Measurements from ENCODE around the gene PSMD1. TPM values are rescaled to one million over a fixed set of nuclear protein-coding genes. Genes with fewer than 3 reads are reported as not detected.

PSMD1 gene
- total and polyA plus RNA-seq, 7 donors: 41.2 to 90.3 (median 50.7) TPM

DNA sequence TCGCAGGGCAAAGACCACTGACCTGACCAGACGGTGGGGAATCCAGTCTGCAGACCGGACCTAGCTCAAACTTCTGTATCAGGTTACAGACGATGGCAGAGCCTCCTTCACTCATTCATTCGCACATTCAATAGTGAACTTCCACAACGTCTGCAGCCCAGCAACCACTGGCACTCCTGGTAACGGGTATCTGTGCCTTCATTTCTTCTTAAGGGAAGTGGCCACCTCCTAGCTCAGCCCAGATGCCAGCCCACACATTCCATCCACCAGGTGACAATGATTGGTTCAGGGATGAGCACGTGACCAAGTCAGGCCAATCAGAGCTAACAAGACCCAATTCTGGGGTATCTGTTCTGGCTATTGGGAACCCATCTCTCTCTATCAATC, 125.8 kb downstream of the PSMD1 start:
- WGBS, 2 donors: 86 to 91% methylated on average over 8 of the region's 8 CpGs
- no peak overlapping the region for H3K27ac ChIP-seq
- TF ChIP-seq POLR2AphosphoS5 (IDR thresholded peaks at IDR 0.05) (no peak), EP300 (IDR thresholded peaks at IDR 0.05) (no peak), POLR2A (IDR thresholded peaks at IDR 0.05) (no peak)
- TF ChIP-seq, protein P1, sequence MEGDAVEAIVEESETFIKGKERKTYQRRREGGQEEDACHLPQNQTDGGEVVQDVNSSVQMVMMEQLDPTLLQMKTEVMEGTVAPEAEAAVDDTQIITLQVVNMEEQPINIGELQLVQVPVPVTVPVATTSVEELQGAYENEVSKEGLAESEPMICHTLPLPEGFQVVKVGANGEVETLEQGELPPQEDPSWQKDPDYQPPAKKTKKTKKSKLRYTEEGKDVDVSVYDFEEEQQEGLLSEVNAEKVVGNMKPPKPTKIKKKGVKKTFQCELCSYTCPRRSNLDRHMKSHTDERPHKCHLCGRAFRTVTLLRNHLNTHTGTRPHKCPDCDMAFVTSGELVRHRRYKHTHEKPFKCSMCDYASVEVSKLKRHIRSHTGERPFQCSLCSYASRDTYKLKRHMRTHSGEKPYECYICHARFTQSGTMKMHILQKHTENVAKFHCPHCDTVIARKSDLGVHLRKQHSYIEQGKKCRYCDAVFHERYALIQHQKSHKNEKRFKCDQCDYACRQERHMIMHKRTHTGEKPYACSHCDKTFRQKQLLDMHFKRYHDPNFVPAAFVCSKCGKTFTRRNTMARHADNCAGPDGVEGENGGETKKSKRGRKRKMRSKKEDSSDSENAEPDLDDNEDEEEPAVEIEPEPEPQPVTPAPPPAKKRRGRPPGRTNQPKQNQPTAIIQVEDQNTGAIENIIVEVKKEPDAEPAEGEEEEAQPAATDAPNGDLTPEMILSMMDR (IDR thresholded peaks at IDR 0.05): no peak
- no peak overlapping the region for H3K4me3 ChIP-seq
- H3K4me1 ChIP-seq: peaks cover 0 to 18% (median 13%) of the 10 kb centered on the region in 4 donors
- H3K27me3 ChIP-seq: no peaks in the 10 kb centered on the region
- no peaks in the 10 kb centered on the region for H3K36me3 ChIP-seq
- intact Hi-C loops (cut with DNase I): no loop called here
- DNase-seq: no peak
- no peaks in the 10 kb centered on the region for H3K9me3 ChIP-seq

DNA sequence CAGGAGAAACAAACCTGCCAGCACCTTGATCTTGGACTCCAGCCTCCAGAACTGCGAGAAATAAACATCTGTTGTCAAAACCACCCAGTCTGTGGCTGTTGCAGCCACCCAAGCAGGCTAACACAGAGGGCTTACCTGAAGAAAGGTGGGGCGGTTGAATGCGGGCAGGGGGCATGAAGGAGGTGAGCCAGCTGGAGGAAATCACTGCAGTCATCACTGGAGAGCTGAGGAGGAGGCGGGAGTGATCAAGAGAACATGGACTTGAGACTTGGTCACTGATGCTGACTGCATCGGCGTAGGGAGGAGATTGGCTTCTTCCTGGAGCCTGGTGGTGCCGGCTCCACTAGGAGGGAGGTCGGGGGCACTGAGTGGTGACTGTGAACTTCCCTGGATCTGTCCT, 127.2 kb downstream of the PSMD1 start:
- no peak for TF ChIP-seq POLR2A (IDR thresholded peaks at IDR 0.05)
- WGBS, 2 donors: 90 to 93% methylated on average over 8 of the region's 8 CpGs
- peaks cover 0 to 18% (median 13%) of the 10 kb centered on the region in 4 donors for H3K4me1 ChIP-seq
- H3K9me3 ChIP-seq: no peaks in the 10 kb centered on the region
- no peaks in the 10 kb centered on the region for H3K36me3 ChIP-seq
- peak; percentile 33 for DNase-seq
- H3K4me3 ChIP-seq: no peak overlapping the region
- H3K27me3 ChIP-seq: no peaks in the 10 kb centered on the region
- intact Hi-C loops (cut with DNase I): no loop called here
- H3K27ac ChIP-seq: no peak overlapping the region

DNA sequence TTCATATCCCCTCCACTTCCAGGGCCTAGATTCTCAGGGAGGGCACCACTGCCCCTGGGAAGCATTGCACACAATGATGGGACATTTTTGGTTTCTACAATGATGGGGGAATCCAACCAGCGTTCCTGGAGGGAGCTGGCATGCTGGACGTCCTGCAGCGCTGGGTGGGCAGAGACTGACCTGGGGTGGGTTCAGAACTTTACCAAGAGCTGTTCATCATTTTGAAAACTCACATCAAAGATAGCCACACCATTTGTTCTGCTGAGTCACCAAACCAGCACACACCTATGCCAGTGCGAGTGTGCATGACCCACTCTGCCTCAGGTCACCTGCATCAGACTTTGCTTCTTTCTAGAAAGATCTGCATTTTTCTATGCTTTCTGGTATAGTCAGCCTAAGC, 127.7 kb downstream of the PSMD1 start:
- TF ChIP-seq POLR2A (IDR thresholded peaks at IDR 0.05): no peak
- TF ChIP-seq, protein P1 (IDR thresholded peaks at IDR 0.05): no peak
- TF ChIP-seq POLR2AphosphoS5 (IDR thresholded peaks at IDR 0.05): no peak
- no peak for TF ChIP-seq EP300 (IDR thresholded peaks at IDR 0.05)
- Histone ChIP-seq H3K36me3 (no peaks in the 10 kb centered on the region), H3K4me3 (no peak overlapping the region), H3K4me1 (peaks cover 0 to 18% (median 13%) of the 10 kb centered on the region in 4 donors), H3K27ac (peak overlapping the region in 1 of 4 donors; percentile 39), H3K9me3 (no peaks in the 10 kb centered on the region), H3K27me3 (no peaks in the 10 kb centered on the region)
- WGBS, 2 donors: 93 to 96% methylated on average over 4 of the region's 4 CpGs
- intact Hi-C loops (cut with DNase I): no loop called here
- peak; percentile 20 for DNase-seq

DNA sequence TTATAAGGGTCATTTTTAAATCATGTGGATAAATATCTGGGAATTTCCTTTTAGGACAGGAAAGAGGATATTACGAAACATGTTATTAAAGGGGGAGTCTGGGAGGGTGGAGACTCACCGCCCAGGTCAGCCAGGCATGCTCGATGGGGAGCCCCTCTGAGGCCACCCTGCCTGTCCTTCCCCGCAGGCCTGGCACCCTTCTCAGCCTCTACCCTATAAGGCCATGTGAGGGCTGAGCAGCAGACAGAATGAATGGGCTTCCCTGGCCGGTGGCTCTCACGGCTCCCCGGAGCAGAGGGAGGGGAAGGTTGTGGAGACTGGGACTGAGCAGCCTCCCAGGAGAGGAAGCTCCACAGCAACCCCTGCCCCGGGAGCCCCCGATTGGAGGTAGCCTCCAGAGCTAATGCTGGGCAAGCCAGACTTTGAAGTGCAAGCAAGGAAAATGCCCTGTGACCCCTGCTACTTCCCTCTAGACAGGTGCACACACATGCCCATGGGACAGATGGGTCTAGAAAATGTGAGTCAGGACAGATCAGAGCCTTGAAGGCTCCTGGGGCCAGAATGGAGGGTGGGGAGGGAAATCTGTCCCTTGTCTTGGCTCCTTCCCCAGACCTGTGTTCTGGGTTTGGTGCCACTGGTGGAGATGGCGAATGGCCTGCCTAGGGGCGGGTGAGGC, 128.5 kb downstream of the PSMD1 start:
- Histone ChIP-seq H3K27ac (peak overlapping the region in 1 of 4 donors; percentile 39), H3K36me3 (no peaks in the 10 kb centered on the region), H3K4me1 (peaks cover 0 to 25% (median 22%) of the 10 kb centered on the region in 4 donors), H3K4me3 (no peak overlapping the region), H3K27me3 (no peaks in the 10 kb centered on the region), H3K9me3 (no peaks in the 10 kb centered on the region)
- TF ChIP-seq, protein P1 (IDR thresholded peaks at IDR 0.05): no peak
- no peak for TF ChIP-seq EP300 (IDR thresholded peaks at IDR 0.05)
- no peak for TF ChIP-seq POLR2A (IDR thresholded peaks at IDR 0.05)
- no peak for TF ChIP-seq POLR2AphosphoS5 (IDR thresholded peaks at IDR 0.05)
- DNase-seq: peak; percentile 66
- 87 to 88% methylated on average over 11 of the region's 11 CpGs for WGBS, 2 donors
- intact Hi-C loops (cut with DNase I): no loop called here

DNA sequence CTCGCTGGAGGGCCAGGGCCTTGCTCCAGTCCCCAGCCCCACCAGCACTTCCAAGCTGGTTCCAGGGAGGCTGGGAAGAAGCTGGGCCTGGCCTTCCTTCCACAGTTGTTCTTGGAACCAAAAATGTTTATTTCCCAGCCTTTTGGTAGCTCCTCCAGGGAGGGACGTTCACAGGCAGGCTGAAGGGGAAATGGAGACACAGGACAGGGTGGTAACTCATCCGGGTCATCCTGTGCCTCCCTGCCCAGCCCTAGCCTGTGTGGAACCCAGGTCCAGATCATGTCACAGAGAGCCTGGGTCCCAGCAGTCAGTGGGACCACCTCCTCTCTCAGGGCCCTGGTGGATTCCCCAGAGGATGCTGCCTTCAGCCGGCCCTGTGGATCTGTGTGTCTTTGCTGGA, 129.2 kb downstream of the PSMD1 start:
- 68 to 78% methylated on average over 4 of the region's 4 CpGs for WGBS, 2 donors
- no peak overlapping the region for H3K4me3 ChIP-seq
- no peak for TF ChIP-seq EP300 (IDR thresholded peaks at IDR 0.05)
- TF ChIP-seq POLR2AphosphoS5 (IDR thresholded peaks at IDR 0.05): no peak
- no peak for TF ChIP-seq POLR2A (IDR thresholded peaks at IDR 0.05)
- TF ChIP-seq, protein P1 (IDR thresholded peaks at IDR 0.05): no peak
- H3K27ac ChIP-seq: peak overlapping the region in 2 of 4 donors; percentile 19 to 39
- intact Hi-C loops (cut with DNase I): no loop called here
- H3K27me3 ChIP-seq: no peaks in the 10 kb centered on the region
- peaks cover 0 to 32% (median 29%) of the 10 kb centered on the region in 4 donors for H3K4me1 ChIP-seq
- DNase-seq: peak; percentile 59
- no peaks in the 10 kb centered on the region for H3K36me3 ChIP-seq
- no peaks in the 10 kb centered on the region for H3K9me3 ChIP-seq
